ENCODE measurements around the gene SRMS.

DNA sequence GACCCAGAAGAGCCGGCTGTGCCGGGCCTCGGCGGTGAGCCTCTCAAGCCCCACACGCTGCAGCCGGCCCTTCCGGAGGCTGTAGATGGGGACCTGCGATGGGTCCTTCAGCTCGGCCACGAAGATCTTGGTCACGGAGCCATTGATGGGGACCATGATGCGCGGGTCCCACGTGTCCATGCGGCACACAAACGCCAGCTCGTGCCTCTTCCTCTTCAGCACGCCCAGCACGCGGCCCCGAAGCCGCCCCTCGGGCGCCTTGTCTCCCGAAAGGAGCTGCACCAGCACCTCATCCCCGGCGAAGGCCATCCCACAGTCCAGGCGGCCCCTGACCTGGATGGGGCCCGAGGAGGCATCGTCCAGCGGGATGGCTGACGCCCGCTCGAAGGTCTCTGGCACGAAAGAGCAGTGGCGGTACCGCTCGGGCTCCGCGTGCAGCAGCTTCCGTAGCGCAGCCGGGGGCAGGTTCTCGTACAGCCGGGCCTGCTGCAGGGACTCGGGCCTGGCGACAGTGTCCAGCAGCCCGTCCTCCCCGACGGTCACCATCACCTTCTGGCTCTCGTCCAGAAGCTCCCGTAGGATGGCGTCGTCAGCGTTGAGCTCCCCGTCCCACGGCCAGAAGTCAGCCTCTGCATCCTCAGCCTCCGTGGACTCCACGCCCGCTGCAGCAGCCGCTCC, 17.6 kb upstream of the SRMS start:
- TF ChIP-seq, protein P1, sequence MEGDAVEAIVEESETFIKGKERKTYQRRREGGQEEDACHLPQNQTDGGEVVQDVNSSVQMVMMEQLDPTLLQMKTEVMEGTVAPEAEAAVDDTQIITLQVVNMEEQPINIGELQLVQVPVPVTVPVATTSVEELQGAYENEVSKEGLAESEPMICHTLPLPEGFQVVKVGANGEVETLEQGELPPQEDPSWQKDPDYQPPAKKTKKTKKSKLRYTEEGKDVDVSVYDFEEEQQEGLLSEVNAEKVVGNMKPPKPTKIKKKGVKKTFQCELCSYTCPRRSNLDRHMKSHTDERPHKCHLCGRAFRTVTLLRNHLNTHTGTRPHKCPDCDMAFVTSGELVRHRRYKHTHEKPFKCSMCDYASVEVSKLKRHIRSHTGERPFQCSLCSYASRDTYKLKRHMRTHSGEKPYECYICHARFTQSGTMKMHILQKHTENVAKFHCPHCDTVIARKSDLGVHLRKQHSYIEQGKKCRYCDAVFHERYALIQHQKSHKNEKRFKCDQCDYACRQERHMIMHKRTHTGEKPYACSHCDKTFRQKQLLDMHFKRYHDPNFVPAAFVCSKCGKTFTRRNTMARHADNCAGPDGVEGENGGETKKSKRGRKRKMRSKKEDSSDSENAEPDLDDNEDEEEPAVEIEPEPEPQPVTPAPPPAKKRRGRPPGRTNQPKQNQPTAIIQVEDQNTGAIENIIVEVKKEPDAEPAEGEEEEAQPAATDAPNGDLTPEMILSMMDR (conservative IDR thresholded peaks at IDR 0.05; ENCODE audit: low read depth, low read length): no peak
- no peak for TF ChIP-seq EZH2phosphoT487 (IDR thresholded peaks at IDR 0.05; ENCODE audit: borderline replicate concordance, low read length)

Measured in PC-3 (cell line).